HepG2 (cell line): ENCODE results near the gene PC. TPM values are rescaled to one million over a fixed set of nuclear protein-coding genes. Genes with fewer than 3 reads are reported as not detected.

Source experiments
- GFI1 ChIP-seq: sonication (generic); formaldehyde crosslinking; IDR thresholded peaks from 2 replicates; pipeline ENCODE4 v1.5.0; 2020; ENCODE audit warnings: missing genetic modification reagents, mild to moderate bottlenecking, borderline replicate concordance
- GTF3A ChIP-seq: sonication (generic); formaldehyde crosslinking; conservative IDR thresholded peaks from 2 replicates; pipeline ENCODE4 v1.4.0; 2020; ENCODE audit warnings: mild to moderate bottlenecking, missing genetic modification reagents
- POGZ ChIP-seq: sonication (generic); formaldehyde crosslinking; IDR thresholded peaks from 2 replicates; pipeline ENCODE4 v1.4.0; 2020; ENCODE audit warnings: mild to moderate bottlenecking, missing genetic modification reagents
- RARG ChIP-seq: sonication (generic); formaldehyde crosslinking; IDR thresholded peaks from 2 replicates; pipeline ENCODE4 v1.4.0; 2020; ENCODE audit warnings: low read depth, mild to moderate bottlenecking, missing genetic modification reagents
- TBX2 ChIP-seq: sonication (generic); formaldehyde crosslinking; IDR thresholded peaks from 2 replicates; pipeline ENCODE4 v1.5.0; 2020; ENCODE audit warnings: missing genetic modification reagents, mild to moderate bottlenecking, borderline replicate concordance
- ZNF430 ChIP-seq: sonication (generic); formaldehyde crosslinking; IDR thresholded peaks from 2 replicates; pipeline ENCODE4 v1.9.0; 2021; ENCODE audit warnings: mild to moderate bottlenecking, missing genetic modification reagents
- ZNF451 ChIP-seq: sonication (generic); formaldehyde crosslinking; IDR thresholded peaks from 2 replicates; pipeline ENCODE4 v1.5.0; 2020; ENCODE audit warnings: mild to moderate bottlenecking, missing genetic modification reagents
- polyA plus RNA-seq, 8 experiments: library from polyadenylated mRNA; depleted of rRNA in 3 of 8; stranded (reverse) in 7 of 8; unstranded in 1 of 8; fragments of >200 nt; fragmentation: Illumina TruSeq in 4 of 8; extraction: Trizol in 4 of 8; gene quantifications; 2 replicates each; pipeline versions ENCODE4 v1.2.1 to v1.2.3, GENCODE V29; 2011 to 2016; ENCODE audit warnings: low read depth in 4 of 8, missing spikeins in 1 of 8, mixed read lengths in 1 of 8; ENCODE audit not compliant: insufficient read depth in 1 of 8
- total RNA-seq, 5 experiments: library from RNA; depleted of rRNA; stranded (reverse); fragments of >200 nt; fragmentation: Illumina TruSeq; extraction: Trizol; gene quantifications; 2 replicates each; pipeline ENCODE4 v1.2.3, GENCODE V29; 2016; ENCODE audit warnings: low read depth in 1 of 5
- TF ChIP-seq, protein P1 (sequence below): sonication (generic); formaldehyde crosslinking; IDR thresholded peaks from 2 replicates; pipeline ENCODE4 v1.4.0; 2020; ENCODE audit warnings: missing genetic modification reagents
- TF ChIP-seq, protein P2 (sequence below): sonication (generic); formaldehyde crosslinking; IDR thresholded peaks from 2 replicates; pipeline ENCODE4 v1.4.0; 2020; ENCODE audit warnings: mild to moderate bottlenecking, low read depth, missing genetic modification reagents
- TF ChIP-seq, protein P3 (sequence below): IDR thresholded peaks from 2 replicates; pipeline ENCODE4 v1.6.1; 2018; ENCODE audit warnings: missing genetic modification reagents
- TF ChIP-seq, protein P4 (sequence below): sonication (generic); formaldehyde crosslinking; IDR thresholded peaks from one replicate; pipeline ENCODE4 v1.5.1; 2020; ENCODE audit warnings: mild to moderate bottlenecking, missing genetic modification reagents; ENCODE audit errors: not compliant biosample characterization
- TF ChIP-seq, protein P5 (sequence below): IDR thresholded peaks from 2 replicates; pipeline ENCODE4 v1.6.1; 2012; ENCODE audit warnings: inconsistent platforms
- TF ChIP-seq, protein P6 (sequence below): sonication (generic); formaldehyde crosslinking; conservative IDR thresholded peaks from 2 replicates; pipeline ENCODE4 v1.8.0; 2022; ENCODE audit warnings: missing genetic modification reagents

The PC gene
- total and polyA plus RNA-seq, 2 of the 13 experiments (the other 11 are each of a cell fraction or from before 2014, with no cell fraction given), result 29.0 to 39.0 TPM

DNA sequence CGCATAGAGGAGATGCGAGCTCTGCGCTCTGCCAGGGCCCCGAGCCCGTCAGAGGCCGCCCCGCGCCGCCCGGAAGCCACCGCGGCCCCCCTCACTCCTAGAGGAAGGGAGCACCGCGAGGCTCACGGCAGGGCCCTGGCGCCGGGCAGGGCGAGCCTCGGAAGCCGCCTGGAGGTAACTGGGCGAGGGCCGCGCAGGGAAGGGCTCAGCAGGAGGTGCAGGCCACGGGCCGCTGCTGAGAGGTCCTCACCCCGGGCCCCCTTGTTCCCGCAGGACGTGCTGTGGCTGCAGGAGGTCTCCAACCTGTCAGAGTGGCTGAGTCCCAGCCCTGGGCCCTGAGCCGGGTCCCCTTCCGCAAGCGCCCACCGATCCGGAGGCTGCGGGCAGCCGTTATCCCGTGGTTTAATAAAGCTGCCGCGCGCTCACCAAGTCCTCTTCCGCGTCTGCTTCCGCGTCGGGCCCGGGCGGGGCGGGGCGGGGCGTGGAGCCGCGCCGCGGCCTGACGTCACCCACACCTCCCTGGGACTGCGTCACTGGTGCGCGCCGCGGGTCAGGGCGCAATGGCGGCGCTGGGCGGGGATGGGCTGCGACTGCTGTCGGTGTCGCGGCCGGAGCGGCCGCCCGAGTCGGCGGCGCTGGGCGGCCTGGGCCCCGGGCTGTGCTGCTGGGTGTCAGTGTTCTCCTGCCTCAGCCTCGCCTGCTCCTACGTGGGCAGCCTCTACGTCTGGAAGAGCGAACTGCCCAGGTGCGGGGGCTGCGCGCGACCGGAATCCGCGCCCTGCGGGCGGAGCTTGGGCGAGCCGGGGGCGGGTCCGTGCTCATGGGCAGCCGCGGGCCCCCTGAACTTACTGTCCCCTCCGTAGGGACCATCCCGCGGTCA lies 115.0 kb downstream of the PC start, which contains the start of gene RCE1 (continued):
- TF ChIP-seq, protein P1, sequence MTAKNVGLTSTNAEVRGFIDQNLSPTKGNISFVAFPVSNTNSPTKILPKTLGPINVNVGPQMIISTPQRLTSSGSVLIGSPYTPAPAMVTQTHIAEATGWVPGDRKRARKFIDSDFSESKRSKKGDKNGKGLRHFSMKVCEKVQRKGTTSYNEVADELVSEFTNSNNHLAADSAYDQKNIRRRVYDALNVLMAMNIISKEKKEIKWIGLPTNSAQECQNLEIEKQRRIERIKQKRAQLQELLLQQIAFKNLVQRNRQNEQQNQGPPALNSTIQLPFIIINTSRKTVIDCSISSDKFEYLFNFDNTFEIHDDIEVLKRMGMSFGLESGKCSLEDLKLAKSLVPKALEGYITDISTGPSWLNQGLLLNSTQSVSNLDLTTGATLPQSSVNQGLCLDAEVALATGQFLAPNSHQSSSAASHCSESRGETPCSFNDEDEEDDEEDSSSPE (CRISPR knock-in tag), result peak; percentile 51; the same call in 1 of the 2 replicates
- TF ChIP-seq ZNF451, result peak; percentile 38; the same call in 1 of the 2 replicates
- TF ChIP-seq, protein P2, sequence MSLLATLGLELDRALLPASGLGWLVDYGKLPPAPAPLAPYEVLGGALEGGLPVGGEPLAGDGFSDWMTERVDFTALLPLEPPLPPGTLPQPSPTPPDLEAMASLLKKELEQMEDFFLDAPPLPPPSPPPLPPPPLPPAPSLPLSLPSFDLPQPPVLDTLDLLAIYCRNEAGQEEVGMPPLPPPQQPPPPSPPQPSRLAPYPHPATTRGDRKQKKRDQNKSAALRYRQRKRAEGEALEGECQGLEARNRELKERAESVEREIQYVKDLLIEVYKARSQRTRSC (CRISPR knock-in tag), result no peak
- TF ChIP-seq POGZ (CRISPR knock-in tag), result peak; percentile 24; the same call in 1 of the 2 replicates
- TF ChIP-seq, protein P3, sequence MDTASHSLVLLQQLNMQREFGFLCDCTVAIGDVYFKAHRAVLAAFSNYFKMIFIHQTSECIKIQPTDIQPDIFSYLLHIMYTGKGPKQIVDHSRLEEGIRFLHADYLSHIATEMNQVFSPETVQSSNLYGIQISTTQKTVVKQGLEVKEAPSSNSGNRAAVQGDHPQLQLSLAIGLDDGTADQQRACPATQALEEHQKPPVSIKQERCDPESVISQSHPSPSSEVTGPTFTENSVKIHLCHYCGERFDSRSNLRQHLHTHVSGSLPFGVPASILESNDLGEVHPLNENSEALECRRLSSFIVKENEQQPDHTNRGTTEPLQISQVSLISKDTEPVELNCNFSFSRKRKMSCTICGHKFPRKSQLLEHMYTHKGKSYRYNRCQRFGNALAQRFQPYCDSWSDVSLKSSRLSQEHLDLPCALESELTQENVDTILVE (CRISPR knock-in tag), result no peak
- TF ChIP-seq GFI1 (CRISPR knock-in tag), result peak; percentile 75; the same call in 1 of the 2 replicates
- TF ChIP-seq TBX2 (CRISPR knock-in tag), result peak; percentile 84
- TF ChIP-seq ZNF430 (CRISPR knock-in tag), result 0 out of 2 replicates have a peak, but pooled peaks have one; percentile 34
- TF ChIP-seq RARG (CRISPR knock-in tag), result no peak
- no peak for TF ChIP-seq GTF3A (CRISPR knock-in tag)
- TF ChIP-seq, protein P4, sequence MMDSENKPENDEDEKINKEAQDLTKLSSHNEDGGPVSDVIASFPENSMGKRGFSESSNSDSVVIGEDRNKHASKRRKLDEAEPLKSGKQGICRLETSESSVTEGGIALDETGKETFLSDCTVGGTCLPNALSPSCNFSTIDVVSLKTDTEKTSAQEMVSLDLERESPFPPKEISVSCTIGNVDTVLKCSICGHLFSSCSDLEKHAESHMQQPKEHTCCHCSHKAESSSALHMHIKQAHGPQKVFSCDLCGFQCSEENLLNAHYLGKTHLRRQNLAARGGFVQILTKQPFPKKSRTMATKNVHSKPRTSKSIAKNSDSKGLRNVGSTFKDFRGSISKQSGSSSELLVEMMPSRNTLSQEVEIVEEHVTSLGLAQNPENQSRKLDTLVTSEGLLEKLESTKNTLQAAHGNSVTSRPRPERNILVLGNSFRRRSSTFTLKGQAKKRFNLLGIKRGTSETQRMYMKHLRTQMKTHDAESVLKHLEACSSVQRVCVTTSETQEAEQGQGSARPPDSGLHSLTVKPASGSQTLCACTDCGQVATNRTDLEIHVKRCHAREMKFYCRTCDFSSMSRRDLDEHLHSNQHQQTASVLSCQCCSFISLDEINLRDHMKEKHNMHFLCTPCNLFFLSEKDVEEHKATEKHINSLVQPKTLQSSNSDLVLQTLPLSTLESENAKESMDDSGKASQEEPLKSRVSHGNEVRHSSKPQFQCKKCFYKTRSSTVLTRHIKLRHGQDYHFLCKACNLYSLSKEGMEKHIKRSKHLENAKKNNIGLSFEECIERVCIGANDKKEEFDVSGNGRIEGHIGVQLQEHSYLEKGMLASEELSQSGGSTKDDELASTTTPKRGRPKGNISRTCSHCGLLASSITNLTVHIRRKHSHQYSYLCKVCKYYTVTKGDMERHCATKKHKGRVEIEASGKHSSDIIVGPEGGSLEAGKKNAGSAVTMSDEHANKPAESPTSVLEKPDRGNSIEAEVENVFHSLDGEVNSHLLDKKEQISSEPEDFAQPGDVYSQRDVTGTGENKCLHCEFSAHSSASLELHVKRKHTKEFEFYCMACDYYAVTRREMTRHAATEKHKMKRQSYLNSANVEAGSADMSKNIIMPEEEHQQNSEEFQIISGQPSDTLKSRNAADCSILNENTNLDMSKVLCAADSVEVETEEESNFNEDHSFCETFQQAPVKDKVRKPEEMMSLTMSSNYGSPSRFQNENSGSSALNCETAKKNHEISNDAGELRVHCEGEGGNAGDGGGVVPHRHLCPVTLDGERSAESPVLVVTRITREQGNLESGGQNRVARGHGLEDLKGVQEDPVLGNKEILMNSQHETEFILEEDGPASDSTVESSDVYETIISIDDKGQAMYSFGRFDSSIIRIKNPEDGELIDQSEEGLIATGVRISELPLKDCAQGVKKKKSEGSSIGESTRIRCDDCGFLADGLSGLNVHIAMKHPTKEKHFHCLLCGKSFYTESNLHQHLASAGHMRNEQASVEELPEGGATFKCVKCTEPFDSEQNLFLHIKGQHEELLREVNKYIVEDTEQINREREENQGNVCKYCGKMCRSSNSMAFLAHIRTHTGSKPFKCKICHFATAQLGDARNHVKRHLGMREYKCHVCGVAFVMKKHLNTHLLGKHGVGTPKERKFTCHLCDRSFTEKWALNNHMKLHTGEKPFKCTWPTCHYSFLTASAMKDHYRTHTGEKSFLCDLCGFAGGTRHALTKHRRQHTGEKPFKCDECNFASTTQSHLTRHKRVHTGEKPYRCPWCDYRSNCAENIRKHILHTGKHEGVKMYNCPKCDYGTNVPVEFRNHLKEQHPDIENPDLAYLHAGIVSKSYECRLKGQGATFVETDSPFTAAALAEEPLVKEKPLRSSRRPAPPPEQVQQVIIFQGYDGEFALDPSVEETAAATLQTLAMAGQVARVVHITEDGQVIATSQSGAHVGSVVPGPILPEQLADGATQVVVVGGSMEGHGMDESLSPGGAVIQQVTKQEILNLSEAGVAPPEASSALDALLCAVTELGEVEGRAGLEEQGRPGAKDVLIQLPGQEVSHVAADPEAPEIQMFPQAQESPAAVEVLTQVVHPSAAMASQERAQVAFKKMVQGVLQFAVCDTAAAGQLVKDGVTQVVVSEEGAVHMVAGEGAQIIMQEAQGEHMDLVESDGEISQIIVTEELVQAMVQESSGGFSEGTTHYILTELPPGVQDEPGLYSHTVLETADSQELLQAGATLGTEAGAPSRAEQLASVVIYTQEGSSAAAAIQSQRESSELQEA, result no peak
- TF ChIP-seq, protein P5, sequence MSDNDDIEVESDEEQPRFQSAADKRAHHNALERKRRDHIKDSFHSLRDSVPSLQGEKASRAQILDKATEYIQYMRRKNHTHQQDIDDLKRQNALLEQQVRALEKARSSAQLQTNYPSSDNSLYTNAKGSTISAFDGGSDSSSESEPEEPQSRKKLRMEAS, result peak; percentile 68; the same call in 1 of the 2 replicates
- TF ChIP-seq, protein P6, sequence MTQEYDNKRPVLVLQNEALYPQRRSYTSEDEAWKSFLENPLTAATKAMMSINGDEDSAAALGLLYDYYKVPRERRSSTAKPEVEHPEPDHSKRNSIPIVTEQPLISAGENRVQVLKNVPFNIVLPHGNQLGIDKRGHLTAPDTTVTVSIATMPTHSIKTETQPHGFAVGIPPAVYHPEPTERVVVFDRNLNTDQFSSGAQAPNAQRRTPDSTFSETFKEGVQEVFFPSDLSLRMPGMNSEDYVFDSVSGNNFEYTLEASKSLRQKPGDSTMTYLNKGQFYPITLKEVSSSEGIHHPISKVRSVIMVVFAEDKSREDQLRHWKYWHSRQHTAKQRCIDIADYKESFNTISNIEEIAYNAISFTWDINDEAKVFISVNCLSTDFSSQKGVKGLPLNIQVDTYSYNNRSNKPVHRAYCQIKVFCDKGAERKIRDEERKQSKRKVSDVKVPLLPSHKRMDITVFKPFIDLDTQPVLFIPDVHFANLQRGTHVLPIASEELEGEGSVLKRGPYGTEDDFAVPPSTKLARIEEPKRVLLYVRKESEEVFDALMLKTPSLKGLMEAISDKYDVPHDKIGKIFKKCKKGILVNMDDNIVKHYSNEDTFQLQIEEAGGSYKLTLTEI (CRISPR knock-in tag), result no peak
